Measurements from ENCODE around the gene PLCB1.

PLCB1 gene

DNA sequence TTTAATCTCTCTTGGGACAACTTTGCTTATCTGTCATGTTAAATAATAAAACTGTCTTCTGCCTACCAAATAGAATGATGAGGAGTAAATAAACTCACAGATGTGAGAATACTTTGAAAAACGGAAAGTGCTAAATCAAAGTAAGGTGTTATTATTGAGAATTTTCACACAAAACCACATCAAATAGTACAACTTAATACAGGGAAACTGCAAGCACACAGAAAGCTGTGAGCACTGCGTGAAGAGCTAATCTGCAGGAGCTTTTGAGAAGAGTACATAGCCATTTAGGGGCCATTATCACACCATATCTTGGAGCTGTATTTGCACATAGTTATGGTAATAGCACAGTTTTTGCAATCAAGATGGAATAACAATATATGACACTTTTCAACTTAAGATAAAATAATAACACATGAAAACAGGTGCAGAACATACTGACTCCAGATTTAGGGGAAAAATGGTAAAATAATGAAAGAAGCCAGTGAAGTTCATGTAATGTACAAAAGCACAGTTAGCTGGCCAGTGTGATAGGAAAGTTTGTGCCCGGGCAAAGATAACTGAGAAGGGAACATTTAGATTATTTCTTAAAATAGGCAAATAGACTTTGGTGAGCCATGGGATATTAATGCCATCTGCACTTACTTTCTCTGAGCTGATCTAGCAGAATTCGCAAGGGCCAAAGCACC is 538.3 kb downstream of the PLCB1 start:
- Histone ChIP-seq H3K9me3 (ENCODE audit: severe bottlenecking) (no peaks in the 10 kb centered on the region), H3K36me3 (no peaks in the 10 kb centered on the region), H3K27ac (peak overlapping the region; percentile 61), H3K27me3 (ENCODE audit: insufficient read depth, low read depth, severe bottlenecking) (no peaks in the 10 kb centered on the region), H3K4me3 (ENCODE audit: low read depth, low read length) (no peak overlapping the region)
- no peak for DNase-seq
- TF ChIP-seq, protein P1, sequence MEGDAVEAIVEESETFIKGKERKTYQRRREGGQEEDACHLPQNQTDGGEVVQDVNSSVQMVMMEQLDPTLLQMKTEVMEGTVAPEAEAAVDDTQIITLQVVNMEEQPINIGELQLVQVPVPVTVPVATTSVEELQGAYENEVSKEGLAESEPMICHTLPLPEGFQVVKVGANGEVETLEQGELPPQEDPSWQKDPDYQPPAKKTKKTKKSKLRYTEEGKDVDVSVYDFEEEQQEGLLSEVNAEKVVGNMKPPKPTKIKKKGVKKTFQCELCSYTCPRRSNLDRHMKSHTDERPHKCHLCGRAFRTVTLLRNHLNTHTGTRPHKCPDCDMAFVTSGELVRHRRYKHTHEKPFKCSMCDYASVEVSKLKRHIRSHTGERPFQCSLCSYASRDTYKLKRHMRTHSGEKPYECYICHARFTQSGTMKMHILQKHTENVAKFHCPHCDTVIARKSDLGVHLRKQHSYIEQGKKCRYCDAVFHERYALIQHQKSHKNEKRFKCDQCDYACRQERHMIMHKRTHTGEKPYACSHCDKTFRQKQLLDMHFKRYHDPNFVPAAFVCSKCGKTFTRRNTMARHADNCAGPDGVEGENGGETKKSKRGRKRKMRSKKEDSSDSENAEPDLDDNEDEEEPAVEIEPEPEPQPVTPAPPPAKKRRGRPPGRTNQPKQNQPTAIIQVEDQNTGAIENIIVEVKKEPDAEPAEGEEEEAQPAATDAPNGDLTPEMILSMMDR (IDR thresholded peaks at IDR 0.05; ENCODE audit: low read depth, low read length): no peak

DNA sequence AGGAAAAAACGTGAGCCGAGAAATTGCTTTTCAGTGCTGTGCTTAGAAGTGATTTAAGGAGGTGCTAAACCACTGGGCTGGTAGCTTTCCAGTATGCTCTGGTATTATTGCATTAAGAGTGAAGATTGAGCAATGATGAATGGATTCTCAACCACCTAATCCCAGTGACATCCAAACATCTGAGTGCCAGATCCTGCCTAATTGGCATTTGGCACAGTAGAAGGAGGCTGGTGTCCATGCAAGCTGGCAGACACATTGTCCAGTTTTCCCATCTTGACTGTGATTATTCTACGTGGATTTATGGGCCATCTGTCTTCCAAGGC is 538.8 kb downstream of the PLCB1 start:
- DNase-seq: peak; percentile 63
- Histone ChIP-seq H3K27me3 (ENCODE audit: insufficient read depth, low read depth, severe bottlenecking) (no peaks in the 10 kb centered on the region), H3K36me3 (no peaks in the 10 kb centered on the region), H3K9me3 (ENCODE audit: severe bottlenecking) (no peaks in the 10 kb centered on the region), H3K4me3 (ENCODE audit: low read depth, low read length) (no peak overlapping the region), H3K27ac (peak overlapping the region; percentile 61)
- TF ChIP-seq, protein P1 (IDR thresholded peaks at IDR 0.05; ENCODE audit: low read depth, low read length): no peak

DNA sequence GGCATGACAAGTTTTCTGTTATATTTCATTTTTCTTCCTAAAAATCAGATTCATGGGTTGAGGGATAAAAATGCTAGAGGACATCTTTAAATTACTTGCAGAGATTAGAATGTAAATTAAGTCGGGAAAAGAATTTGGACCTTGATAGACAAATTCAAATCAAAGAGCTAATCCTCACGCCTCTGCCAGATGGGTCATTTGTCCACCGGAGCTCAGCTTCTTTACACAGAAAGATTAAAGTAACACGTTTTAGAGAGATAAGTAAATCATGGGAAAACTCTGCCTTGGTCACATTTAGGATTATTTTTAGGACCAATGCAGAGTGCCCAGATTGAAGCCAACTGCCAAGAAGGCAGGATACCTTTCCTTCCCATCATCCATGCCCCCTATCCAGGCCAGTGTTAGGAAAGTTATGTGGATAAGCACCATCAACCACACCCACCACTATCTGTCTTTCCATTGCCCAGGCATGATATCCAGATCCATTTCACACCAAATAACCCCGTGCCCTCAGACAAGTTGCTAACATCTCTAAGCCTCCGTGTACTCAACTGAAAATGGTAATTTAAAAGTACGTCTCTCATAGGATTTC is 539.4 kb downstream of the PLCB1 start:
- no peaks in the 10 kb centered on the region for H3K36me3 ChIP-seq
- H3K4me3 ChIP-seq (ENCODE audit: low read depth, low read length): no peak overlapping the region
- TF ChIP-seq, protein P1 (IDR thresholded peaks at IDR 0.05; ENCODE audit: low read depth, low read length): no peak
- H3K27ac ChIP-seq: peak overlapping the region; percentile 61
- DNase-seq: peak; percentile 60
- H3K9me3 ChIP-seq (ENCODE audit: severe bottlenecking): no peaks in the 10 kb centered on the region
- H3K27me3 ChIP-seq (ENCODE audit: insufficient read depth, low read depth, severe bottlenecking): no peaks in the 10 kb centered on the region

DNA sequence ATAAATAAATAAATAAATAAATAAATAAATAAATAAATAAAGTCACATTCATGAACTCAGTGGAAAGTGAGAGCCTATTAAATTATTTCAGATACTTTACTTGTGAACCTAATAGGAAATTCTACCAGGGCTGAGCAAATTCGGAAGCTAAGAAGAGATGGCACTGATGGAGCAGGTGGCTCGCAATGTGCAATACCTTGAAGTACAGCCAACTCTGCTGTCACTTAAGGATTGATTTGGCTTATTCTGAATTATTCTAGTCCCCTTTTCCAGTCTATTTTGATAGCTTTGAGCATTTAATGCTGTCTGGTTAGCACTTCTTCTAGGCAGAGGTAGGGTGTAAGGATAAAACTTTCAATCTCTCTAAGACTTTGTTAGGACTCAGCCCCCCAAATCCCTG is 541.0 kb downstream of the PLCB1 start:
- Histone ChIP-seq H3K9me3 (ENCODE audit: severe bottlenecking) (no peaks in the 10 kb centered on the region), H3K4me3 (ENCODE audit: low read depth, low read length) (no peak overlapping the region), H3K27ac (no peak overlapping the region), H3K27me3 (ENCODE audit: insufficient read depth, low read depth, severe bottlenecking) (no peaks in the 10 kb centered on the region), H3K36me3 (no peaks in the 10 kb centered on the region)
- DNase-seq: no peak
- TF ChIP-seq, protein P1 (IDR thresholded peaks at IDR 0.05; ENCODE audit: low read depth, low read length): no peak

DNA sequence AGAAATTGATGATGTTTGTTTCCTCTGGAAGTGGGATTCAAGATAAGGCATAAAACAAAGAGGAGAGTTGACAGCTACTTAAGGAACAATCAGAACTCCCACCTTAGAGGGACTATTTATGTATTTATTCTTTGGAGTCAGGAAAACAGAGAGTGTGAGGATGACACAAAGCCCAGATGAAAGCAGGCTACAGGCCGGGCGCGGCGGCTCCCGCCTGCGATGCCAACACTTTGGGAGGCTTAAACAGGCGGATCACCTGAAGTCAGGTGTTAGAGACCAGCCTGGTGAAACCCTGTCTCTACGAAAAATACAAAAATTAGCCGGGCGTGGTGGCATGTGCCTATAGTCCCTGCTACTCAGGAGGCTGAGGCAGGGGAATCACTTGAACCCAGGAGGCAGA is 543.8 kb downstream of the PLCB1 start:
- H3K27ac ChIP-seq: no peak overlapping the region
- no peaks in the 10 kb centered on the region for H3K36me3 ChIP-seq
- no peaks in the 10 kb centered on the region for H3K27me3 ChIP-seq (ENCODE audit: insufficient read depth, low read depth, severe bottlenecking)
- H3K9me3 ChIP-seq (ENCODE audit: severe bottlenecking): no peaks in the 10 kb centered on the region
- H3K4me3 ChIP-seq (ENCODE audit: low read depth, low read length): no peak overlapping the region
- DNase-seq: no peak
- TF ChIP-seq, protein P1 (IDR thresholded peaks at IDR 0.05; ENCODE audit: low read depth, low read length): no peak
